Omental fat pad (tissue), 4 donors: ENCODE results near the gene DDX19B. TPM values are rescaled to one million over a fixed set of nuclear protein-coding genes. Genes with fewer than 3 reads are reported as not detected.
"Not testable (repeated sequence)": the region's sequence is repeated elsewhere in the genome, so short reads cannot be mapped to it uniquely, and the experiment has no call there.

ENCODE experiments used
- ATAC-seq: fragments of 150-250 bp; one replicate; pipeline ENCODE4 v1.9.1; 2016; ENCODE audit warnings: mild to moderate bottlenecking, moderate library complexity; ENCODE audit not compliant: low FRiP score
- DNase-seq: peaks from one replicate; pipeline ENCODE4 v3.0.0-alpha.2; 2019; ENCODE audit warnings: low spot score
- CTCF ChIP-seq, 3 donors: fragments of 450-650 bp; IDR thresholded peaks; one replicate each; pipeline ENCODE4 v1.5.1; 2016 to 2017; ENCODE audit warnings: antibody characterized with exemption in 3 of 3, mild to moderate bottlenecking in 3 of 3, moderate library complexity in 2 of 3
- total RNA-seq, 4 donors: library from RNA; depleted of rRNA; stranded (reverse); fragments of >200 nt; gene quantifications; one replicate each; pipeline ENCODE4 v1.1.0, GENCODE V29; 2016

The DDX19B gene
- total RNA-seq, 4 donors from 2014 or later: 32.4 to 45.7 (median 34.2) TPM

DNA sequence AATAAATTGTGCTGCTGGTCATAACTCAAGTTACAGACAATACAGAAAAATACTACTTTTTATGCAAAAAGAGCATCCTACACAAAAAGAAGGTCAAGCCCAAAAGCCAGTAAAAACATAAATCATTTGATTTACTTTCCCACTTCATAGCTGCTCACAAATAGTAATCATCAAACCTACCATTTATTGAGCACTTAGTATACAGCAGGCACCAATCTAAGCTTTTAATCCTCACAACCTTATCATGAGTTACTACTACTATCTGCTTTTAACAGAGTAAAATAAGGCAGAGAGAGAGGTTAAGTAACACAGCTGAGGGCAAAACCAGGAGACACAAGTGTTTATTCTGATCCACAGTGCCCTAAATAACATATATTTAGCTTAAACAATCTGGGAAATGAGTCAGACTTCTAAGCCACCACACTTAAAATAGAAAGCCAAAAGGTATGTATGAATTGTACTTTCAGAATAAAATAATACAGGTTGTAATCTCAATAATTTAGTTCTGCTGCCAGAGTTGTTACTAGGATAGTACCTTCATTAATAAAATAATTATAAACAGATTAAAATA is 8.0 kb upstream of the DDX19B start:
- DNase-seq (no peak), ATAC-seq (no peak)
- no peak for TF ChIP-seq CTCF (IDR thresholded peaks at IDR 0.05)

DNA sequence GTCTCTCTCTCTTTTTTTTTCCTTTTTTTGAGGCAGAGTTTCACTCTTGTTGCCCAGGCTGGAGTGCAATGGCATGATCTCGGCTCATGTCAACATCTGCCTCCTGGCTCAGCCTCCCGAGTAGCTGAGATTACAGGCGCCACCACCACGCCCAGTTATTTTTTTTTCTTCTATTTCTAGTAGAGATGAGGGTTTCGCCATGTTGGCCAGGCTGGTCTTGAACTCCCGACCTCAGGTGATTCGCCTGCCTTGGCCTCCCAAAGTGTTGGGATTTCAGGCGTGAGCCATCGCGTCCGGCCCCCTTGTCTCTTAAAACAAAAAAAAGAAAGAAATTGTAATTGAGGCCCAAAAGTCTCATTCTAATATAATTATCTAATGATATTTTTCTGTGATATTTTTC is 6.8 kb upstream of the DDX19B start:
- not testable (repeated sequence) for DNase-seq, ATAC-seq

DNA sequence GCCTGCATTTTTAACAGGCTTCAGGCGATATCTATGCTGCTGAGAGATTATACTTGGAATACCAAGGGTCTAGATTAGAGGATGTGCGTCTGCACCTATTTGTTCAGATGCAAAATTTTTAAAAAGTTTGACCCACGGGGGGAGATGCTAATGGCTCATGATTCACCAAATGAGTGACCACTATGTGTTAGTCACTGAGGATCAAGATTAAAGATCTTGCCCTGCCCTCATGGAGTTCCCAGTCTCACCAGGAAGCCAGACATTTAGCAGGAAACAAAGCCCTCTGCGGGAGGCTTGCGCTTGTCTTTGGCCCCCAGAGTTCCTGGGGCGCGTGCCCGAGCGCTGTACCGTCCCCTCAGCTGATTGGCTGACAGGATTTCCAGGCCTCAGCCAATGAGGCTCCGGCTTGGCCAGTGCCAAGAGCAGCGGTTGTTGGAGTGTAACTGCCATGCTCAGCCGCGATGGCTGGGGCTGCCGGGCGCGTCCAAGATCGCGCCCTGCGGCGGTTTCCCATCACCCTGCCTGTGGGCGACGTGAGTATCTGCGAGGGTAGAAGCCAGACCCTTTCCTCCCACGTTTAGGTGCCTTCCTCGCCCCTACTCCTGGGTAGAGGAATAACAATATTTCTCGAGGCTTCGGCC is 4.5 kb upstream of the DDX19B start:
- DNase-seq (no peak), ATAC-seq (no peak)
- TF ChIP-seq CTCF (IDR thresholded peaks at IDR 0.05): no peak

DNA sequence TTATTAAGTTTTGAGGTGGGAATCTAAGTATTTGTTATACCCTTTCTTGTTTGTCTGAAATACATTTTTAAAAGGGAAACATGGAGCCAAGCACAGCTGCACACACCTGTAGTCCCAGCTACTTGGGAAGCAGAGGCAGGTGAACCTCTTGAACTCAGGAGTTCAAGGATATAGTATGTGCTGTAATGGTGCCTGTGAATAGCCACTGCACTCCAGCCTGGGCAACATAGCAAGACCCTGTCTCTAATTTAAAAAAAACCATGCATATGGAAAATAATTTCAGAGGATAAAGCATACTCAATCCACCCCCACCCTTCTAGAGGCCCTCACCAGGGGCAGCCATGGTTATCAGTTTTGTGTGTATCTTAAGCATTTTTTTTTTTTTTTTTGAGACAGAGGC is 3.4 kb upstream of the DDX19B start:
- ATAC-seq (no peak), DNase-seq (no peak)
- no peak for TF ChIP-seq CTCF (IDR thresholded peaks at IDR 0.05)

- TF ChIP-seq CTCF (IDR thresholded peaks at IDR 0.05): no peak
- no peak for DNase-seq
- no peak for ATAC-seq
Observed at GRCh38 chr16:70301121-70301520, 2.1 kb downstream of the DDX19B start.

GRCh38 chr16:70302745-70303144 is 3.8 kb downstream of the DDX19B start:
- no peak for TF ChIP-seq CTCF (IDR thresholded peaks at IDR 0.05)
- ATAC-seq (no peak), DNase-seq (no peak)

DNA sequence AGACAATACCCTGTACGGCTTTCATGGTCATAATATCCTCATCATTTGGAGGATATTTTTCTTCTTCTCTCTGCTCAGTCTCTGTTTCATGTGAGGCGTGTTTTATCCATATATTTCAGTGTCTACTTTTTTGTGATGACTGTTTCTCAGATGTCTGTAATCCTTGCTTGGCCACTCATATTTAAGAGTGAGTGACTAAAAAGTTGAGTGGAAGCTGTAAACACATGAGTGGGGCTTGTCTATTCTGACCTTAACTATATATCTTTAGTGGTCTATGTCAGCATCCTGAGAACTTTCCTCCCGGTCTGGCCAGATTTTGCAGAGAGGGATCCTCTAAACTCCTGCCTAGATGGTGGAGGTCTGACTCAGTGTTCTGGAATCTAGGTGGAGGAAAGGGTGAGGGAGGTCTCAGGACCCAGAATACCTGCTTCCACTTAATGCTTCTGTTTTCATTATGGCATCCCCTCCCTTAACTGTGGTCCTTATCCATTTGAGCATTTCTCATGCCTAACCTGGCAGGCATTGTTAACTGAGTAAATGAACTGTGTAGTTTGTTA is 6.0 kb downstream of the DDX19B start:
- no peak for DNase-seq
- no peak for ATAC-seq
- no peak for TF ChIP-seq CTCF (IDR thresholded peaks at IDR 0.05)
